Panc1 (cell line): ENCODE results near the gene STX19. TPM values are rescaled to one million over a fixed set of nuclear protein-coding genes. Genes with fewer than 3 reads are reported as not detected.

Source experiments
- ATAC-seq: fragments of 200-7000 bp; cut with Tn5 transposase; 2 replicates; pipeline ENCODE4 v1.9.1; 2020; ENCODE audit warnings: mild to moderate bottlenecking, moderate library complexity
- BruUV-seq: library from RNA; stranded (reverse); fragments of 400-500 nt; replicated peaks from 2 replicates; lab custom pipeline; 2021; lab: Mats Ljungman, UMichigan
- CTCF ChIA-PET: fragments of 300-600 bp; sonication (Branson Sonifier 250); formaldehyde crosslinking; loops from one replicate; lab custom pipeline; 2022; ENCODE audit warnings: antibody characterized with exemption; lab: Charles Lee
- POLR2A ChIA-PET: fragments of 300-600 bp; sonication (Branson Sonifier 250); formaldehyde crosslinking; loops from one replicate; lab custom pipeline; 2022; ENCODE audit warnings: antibody characterized with exemption; lab: Charles Lee
- DNase-seq: peaks from one replicate; pipeline ENCODE4 v3.0.0-alpha.2; 2010; ENCODE audit warnings: low read depth, low spot score
- H3K27ac ChIP-seq: 2 replicates; pipeline ENCODE4 v1.5.1; 2011; ENCODE audit warnings: mild to moderate bottlenecking, low read length, inconsistent platforms
- H3K27me3 ChIP-seq: fragments of 200-500 bp; sonication (Bioruptor generic); 2 replicates; pipeline ENCODE4 v1.6.0; 2014; ENCODE audit warnings: low read length, inconsistent platforms; ENCODE audit not compliant: control insufficient read depth, insufficient read depth
- H3K36me3 ChIP-seq: fragments of 200-500 bp; sonication (Bioruptor generic); 2 replicates; pipeline ENCODE4 v1.5.1; 2014; ENCODE audit warnings: inconsistent platforms, mild to moderate bottlenecking, low read length, moderate library complexity; ENCODE audit not compliant: control insufficient read depth, insufficient read depth
- H3K4me1 ChIP-seq: 2 replicates; pipeline ENCODE4 v1.5.1; 2011; ENCODE audit warnings: inconsistent platforms, mild to moderate bottlenecking, low read length, moderate library complexity; ENCODE audit not compliant: control insufficient read depth, insufficient read depth
- H3K4me3 ChIP-seq, 2 experiments: 2 replicates each; pipeline ENCODE4 v1.5.1; 2011 to 2012; ENCODE audit warnings: low read depth in 2 of 2, low read length in 2 of 2, mild to moderate bottlenecking in 2 of 2, inconsistent platforms in 1 of 2, moderate library complexity in 1 of 2
- H3K9me3 ChIP-seq: fragments of 200-500 bp; sonication (Bioruptor generic); 2 replicates; pipeline ENCODE4 v1.5.1; 2014; ENCODE audit warnings: low read depth, mild to moderate bottlenecking, inconsistent platforms, low read length, moderate library complexity; ENCODE audit not compliant: control insufficient read depth, insufficient read depth
- CTCF ChIP-seq: fragments of 450-650 bp; IDR thresholded peaks from 2 replicates; pipeline ENCODE4 v1.5.1; 2017; ENCODE audit warnings: mild to moderate bottlenecking
- POLR2AphosphoS5 ChIP-seq: IDR thresholded peaks from 2 replicates; pipeline ENCODE4 v1.6.1; 2012; ENCODE audit warnings: mild to moderate bottlenecking, low read depth, low read length, moderate library complexity
- SIN3A ChIP-seq: IDR thresholded peaks from 2 replicates; pipeline ENCODE4 v1.6.1; 2012; ENCODE audit warnings: low read depth, mild to moderate bottlenecking, low read length, moderate library complexity, borderline replicate concordance; ENCODE audit not compliant: insufficient read depth
- TCF7L2 ChIP-seq: IDR thresholded peaks from 2 replicates; pipeline ENCODE4 v1.6.1; 2011; ENCODE audit warnings: mild to moderate bottlenecking, low read depth, low read length, inconsistent platforms
- in situ Hi-C: cut with HindIII; loops from 2 replicates; pipeline ENCODE4 v1.10.0; 2016; ENCODE audit warnings: low sequenced_read_pairs, low pct_unique_long_range_greater_than_20kb
- intact Hi-C: fragments of 100-400 bp; cut with micrococcal nuclease; formaldehyde crosslinking; loops from one replicate; pipeline ENCODE4 v1.10.0; 2022; ENCODE audit not compliant: unreplicated experiment
- total RNA-seq: library from RNA; stranded (reverse); gene quantifications from one replicate; pipeline ENCODE4 v1.2.1, GENCODE V29; 2021; ENCODE audit not compliant: unreplicated experiment
- TF ChIP-seq, protein P1 (sequence below), 2 experiments: IDR thresholded peaks; 2 replicates each; pipeline ENCODE4 v1.6.1; 2011 to 2012; ENCODE audit warnings: low read depth in 2 of 2, control low read depth in 1 of 2, low read length in 1 of 2, mild to moderate bottlenecking in 1 of 2, moderate library complexity in 1 of 2; ENCODE audit not compliant: insufficient read depth in 1 of 2

The STX19 gene
- total RNA-seq, 1 experiment from 2014 or later = not detected

- in situ Hi-C loops = no loop called here
- TF ChIP-seq POLR2AphosphoS5 (no peak), CTCF (no peak), TCF7L2 (no peak), SIN3A (no peak)
- TF ChIP-seq, protein P1, sequence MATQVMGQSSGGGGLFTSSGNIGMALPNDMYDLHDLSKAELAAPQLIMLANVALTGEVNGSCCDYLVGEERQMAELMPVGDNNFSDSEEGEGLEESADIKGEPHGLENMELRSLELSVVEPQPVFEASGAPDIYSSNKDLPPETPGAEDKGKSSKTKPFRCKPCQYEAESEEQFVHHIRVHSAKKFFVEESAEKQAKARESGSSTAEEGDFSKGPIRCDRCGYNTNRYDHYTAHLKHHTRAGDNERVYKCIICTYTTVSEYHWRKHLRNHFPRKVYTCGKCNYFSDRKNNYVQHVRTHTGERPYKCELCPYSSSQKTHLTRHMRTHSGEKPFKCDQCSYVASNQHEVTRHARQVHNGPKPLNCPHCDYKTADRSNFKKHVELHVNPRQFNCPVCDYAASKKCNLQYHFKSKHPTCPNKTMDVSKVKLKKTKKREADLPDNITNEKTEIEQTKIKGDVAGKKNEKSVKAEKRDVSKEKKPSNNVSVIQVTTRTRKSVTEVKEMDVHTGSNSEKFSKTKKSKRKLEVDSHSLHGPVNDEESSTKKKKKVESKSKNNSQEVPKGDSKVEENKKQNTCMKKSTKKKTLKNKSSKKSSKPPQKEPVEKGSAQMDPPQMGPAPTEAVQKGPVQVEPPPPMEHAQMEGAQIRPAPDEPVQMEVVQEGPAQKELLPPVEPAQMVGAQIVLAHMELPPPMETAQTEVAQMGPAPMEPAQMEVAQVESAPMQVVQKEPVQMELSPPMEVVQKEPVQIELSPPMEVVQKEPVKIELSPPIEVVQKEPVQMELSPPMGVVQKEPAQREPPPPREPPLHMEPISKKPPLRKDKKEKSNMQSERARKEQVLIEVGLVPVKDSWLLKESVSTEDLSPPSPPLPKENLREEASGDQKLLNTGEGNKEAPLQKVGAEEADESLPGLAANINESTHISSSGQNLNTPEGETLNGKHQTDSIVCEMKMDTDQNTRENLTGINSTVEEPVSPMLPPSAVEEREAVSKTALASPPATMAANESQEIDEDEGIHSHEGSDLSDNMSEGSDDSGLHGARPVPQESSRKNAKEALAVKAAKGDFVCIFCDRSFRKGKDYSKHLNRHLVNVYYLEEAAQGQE (IDR thresholded peaks at IDR 0.05; ENCODE audit: insufficient read depth in 1 of 2, low read depth in 2 of 2, low read length in 1 of 2) = no peak
- no peaks in the 10 kb centered on the region for H3K36me3 ChIP-seq
- POLR2A ChIA-PET = no interaction called here
- no peak overlapping the region for H3K27ac ChIP-seq
- intact Hi-C loops = no loop called here
- no peak overlapping the region for H3K4me3 ChIP-seq
- DNase-seq (no peak), ATAC-seq (no peak)
- CTCF ChIA-PET = no interaction called here
- no TSS peak for BruUV-seq
- H3K4me1 ChIP-seq = no peaks in the 10 kb centered on the region
- no peaks in the 10 kb centered on the region for H3K27me3 ChIP-seq
- H3K9me3 ChIP-seq = no peaks in the 10 kb centered on the region
Measured at GRCh38 chr3:94020293-94020692, 8.1 kb downstream of the STX19 start.

GRCh38 chr3:94019659-94020058 is 8.7 kb downstream of the STX19 start:
- DNase-seq (no peak), ATAC-seq (no peak)
- TF ChIP-seq, protein P1 (IDR thresholded peaks at IDR 0.05; ENCODE audit: insufficient read depth in 1 of 2, low read depth in 2 of 2, low read length in 1 of 2) = no peak
- no peak for TF ChIP-seq CTCF
- no peak for TF ChIP-seq TCF7L2
- no peak for TF ChIP-seq SIN3A
- TF ChIP-seq POLR2AphosphoS5 = no peak
- Histone ChIP-seq H3K9me3 (no peaks in the 10 kb centered on the region), H3K27ac (no peak overlapping the region), H3K36me3 (no peaks in the 10 kb centered on the region), H3K4me1 (no peaks in the 10 kb centered on the region), H3K27me3 (no peaks in the 10 kb centered on the region), H3K4me3 (no peak overlapping the region)
- in situ Hi-C loops = no loop called here
- no TSS peak for BruUV-seq
- CTCF ChIA-PET = no interaction called here
- intact Hi-C loops = no loop called here
- POLR2A ChIA-PET = no interaction called here
